DMS53 treated with DMSO at 0.1 percent for 48 hours (cell line): ENCODE data around the gene ATG7.

ENCODE experiments used
- DNase-seq: peaks from one replicate; lab custom pipeline; 2025; ENCODE audit not compliant: unreplicated experiment; lab: John Stamatoyannopoulos, UW

The ATG7 gene

DNA sequence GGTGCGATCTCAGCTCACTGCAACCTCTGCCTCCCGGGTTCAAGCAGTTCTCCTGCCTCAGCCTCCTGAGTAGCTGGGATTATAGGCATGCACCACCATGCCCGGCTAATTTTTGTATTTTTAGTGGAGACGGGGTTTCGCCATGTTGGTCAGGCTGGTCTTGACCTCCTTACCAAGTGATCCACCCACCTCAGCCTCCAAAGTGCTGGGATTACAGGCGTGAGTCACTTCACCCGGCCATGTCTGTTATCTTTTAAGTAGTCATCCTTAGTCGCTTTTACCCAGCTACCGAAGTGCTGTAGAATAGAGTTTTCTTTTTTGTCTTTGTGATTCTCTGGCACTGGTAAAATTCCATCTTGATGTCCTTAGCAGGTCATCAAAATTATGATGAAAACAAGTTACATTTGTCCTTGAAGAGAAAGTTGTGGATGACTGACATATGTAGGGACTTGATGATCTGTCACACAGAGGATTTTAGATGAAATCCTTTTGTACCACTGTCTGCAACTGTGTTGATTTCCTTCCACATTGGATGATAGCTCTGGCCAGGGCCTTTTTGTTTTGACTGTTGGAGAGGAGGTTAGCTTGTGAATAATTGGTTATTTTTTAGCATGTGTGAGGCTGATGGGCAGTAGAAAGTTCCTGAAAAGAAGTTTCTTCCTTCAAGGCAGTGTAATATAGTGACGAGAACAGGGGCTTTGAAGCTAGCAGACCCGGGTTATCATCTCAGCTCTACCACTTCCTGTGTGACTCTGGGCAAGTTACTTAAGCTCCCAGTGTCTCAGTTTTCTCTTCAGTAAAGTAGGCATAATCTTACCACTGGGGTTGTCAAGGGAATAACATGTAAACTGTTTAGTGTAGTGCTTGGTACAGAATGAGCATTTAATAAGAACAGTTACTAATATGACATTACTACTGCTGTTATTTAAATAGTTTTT is 18.8 kb downstream of the ATG7 start:
- DNase-seq, result no peak

- peak; percentile 61 for DNase-seq
These were observed 19.6 kb downstream of the ATG7 start for GRCh38 chr3:11291808-11292207.

GRCh38 chr3:11297126-11297525 is 24.9 kb downstream of the ATG7 start:
- no peak for DNase-seq

GRCh38 chr3:11300970-11301369 is 28.8 kb downstream of the ATG7 start:
- DNase-seq, result no peak

- DNase-seq, result no peak
These were observed 30.2 kb downstream of the ATG7 start for GRCh38 chr3:11302444-11302843.

DNA sequence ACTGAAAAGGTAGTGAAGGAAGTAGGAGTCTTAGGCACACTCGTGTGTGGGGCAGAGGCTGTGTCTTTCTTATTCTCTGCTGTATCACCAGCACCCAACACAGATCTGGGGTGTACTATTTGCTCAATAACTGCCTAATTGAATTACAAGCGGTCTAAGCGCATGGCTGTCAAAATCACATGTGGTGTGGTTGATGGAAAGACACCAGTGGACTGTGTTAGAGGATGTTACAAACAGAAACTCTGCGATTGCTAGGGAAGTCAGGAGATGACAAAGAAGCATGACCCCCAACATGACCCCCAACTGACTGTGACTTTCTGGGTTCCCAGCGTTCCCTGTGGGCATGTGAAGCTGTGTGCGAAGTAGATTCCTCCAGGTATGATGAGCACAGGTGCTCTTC is 32.0 kb downstream of the ATG7 start:
- DNase-seq, result no peak

GRCh38 chr3:11305509-11305908 is 33.3 kb downstream of the ATG7 start:
- DNase-seq, result no peak

- DNase-seq, result no peak
These were observed 34.8 kb downstream of the ATG7 start for GRCh38 chr3:11306817-11307589.

DNA sequence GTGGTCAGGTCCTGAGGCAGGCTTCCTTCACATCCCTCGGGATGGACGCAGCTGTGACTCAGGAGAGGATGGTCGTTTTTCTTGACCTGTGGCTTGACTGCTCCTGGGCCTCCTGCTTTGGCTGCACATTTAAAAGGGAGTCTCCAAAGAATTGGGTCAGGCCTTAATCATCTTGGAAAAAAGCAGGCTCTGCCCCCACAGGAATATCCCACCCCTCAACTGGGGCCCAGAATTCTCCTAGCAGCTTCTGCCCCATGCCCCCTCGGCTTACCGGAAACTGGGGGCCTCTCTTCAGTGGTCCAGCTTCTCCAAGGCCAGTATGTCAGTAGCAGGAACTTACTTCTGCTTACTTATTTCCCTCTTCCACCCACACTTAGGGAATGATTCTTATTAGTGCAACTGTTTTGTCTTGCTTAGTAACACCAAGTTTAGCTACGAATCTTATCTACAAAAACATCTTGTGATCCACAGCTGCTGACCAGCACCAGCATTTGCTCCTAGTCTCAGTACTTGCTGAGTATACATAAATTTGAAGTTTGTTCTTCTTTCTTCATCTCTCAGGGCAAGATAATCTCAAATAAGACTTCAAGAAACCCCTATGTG is 35.7 kb downstream of the ATG7 start:
- no peak for DNase-seq

DNA sequence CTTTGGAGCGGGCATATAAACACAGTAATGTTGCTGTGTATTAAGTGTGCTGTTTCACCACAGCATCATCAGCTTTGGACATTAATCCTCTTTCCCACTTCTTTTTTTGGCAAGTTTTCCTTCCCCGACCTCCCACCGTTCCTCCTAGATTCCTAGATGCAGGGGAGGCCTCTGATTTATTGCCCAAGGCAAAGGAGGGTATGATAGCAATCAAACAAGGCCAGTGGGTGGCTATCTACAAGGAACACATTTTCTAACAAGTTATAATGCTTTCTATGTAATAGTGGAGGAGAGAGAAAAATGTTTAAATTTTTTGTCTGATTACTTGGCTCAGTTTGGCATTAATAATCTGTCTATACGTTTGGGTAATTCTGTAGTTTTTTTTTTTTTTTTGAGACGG is 38.1 kb downstream of the ATG7 start:
- DNase-seq, result no peak

DNA sequence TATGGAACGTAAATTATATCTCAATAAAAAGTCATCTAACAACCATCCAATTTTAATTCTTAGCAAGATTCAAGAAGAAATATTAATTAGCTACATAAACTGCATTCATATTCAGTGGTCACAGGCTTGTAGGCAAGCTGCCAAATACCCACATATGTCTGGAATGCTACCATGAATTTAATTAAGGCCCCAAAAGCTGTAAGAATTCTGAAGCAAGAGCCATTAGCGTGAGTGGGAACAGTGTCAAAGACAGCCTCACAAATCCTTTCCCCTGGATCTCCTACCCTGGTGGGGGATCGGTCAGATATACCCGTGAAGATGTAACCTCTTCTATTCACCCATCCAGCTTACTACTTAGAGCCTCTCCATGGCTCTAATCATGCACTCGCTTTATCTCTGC is 40.0 kb downstream of the ATG7 start:
- no peak for DNase-seq

DNA sequence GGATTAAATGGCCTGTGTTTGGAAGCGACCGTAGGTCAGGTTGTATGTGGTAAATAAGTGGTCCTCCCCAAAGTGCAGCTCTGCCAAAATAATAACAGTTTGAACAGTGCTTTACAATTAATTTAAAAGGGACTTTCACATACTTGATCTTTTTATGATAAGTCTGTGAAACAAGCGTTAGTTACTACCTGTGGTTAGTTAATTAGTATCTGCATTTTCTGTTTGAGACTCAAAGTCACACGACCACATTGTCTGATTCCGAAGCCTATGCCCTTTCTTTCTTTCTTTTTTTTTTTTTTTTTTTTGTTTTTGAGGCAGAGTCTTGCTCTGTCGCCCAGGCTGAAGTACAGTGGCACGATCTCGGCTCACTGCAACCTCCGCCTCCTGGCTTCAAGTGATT is 45.1 kb downstream of the ATG7 start:
- DNase-seq, result no peak

- DNase-seq, result no peak
These were observed 50.7 kb downstream of the ATG7 start for GRCh38 chr3:11322931-11323330.

DNA sequence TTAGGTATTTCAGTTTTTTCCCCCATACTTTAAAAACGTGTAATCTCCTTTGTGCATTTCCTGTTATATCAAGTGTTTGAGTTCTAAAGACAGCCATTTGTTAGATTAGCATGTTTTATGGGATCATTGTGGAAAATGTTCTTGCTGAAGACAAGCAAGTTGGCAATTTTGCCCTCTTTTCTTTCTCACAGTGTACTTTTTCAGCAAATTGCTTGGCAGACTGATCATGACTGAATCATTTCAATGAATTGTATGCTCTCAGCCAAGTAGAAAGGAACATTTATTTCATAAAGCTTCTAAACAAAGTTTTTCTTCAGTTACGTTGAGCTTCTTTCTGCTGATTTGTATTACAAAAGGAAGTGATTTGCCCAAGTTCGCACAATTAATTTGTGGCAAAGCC is 51.6 kb downstream of the ATG7 start:
- no peak for DNase-seq

DNA sequence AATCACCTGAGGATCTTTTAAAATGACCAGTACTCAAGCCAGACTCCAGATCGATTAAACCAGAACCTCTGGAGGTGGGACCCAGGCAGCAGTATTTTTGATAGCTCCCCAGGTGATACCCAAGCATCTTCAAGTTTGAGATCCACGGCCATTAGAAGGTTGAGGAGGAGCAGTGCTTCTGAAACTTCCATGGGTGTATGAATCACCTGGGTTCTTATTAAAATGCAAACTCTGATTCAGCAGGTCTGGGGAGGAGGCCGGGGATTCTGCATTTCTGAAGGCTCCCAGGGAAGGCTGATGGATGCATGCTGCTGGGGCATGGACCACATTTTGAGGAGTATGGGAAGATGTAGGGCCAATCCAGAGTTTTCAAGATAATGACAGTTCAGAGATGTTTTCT is 55.4 kb downstream of the ATG7 start:
- DNase-seq, result no peak

GRCh38 chr3:11328196-11328945 is 56.2 kb downstream of the ATG7 start:
- no peak for DNase-seq

DNA sequence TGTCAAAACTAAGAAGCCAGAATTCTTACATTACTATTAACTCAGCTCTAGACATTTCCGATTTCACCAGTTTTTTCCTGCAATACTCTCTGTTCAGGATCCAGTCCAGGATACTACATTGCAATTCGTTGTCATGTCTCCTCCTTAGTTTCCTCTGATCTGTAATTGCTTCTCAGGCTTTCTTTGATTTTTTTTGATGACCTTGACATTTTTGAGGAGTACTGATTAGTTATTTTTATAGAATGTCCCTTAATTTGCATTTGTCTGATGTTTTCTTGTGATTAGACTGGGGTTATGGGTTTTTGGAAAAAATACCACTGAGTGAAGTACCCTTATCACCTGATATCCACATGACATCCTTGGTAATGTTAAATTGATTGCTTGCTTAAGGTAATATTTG is 57.6 kb downstream of the ATG7 start:
- no peak for DNase-seq

DNA sequence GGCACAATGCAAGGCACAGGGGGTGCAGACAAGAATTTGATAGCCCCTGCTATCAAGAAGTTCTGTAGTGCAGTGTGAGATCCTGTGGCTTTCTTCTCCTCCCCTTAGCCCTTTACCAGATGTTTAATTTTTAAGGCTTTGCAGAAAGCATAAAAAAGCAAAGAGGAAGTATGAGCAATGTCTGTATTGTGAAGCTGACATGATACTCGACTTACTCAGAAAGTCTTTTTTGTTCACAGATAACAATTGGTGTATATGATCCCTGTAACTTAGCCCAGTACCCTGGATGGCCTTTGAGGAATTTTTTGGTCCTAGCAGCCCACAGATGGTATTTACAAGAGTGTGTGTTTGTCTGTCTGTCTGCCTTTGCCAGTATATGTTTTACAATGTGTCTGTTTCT is 58.9 kb downstream of the ATG7 start:
- no peak for DNase-seq

- DNase-seq, result peak; percentile 1
These were observed 62.9 kb downstream of the ATG7 start for GRCh38 chr3:11335056-11335608.

- DNase-seq, result no peak
These were observed 67.3 kb downstream of the ATG7 start for GRCh38 chr3:11339541-11339940.

DNA sequence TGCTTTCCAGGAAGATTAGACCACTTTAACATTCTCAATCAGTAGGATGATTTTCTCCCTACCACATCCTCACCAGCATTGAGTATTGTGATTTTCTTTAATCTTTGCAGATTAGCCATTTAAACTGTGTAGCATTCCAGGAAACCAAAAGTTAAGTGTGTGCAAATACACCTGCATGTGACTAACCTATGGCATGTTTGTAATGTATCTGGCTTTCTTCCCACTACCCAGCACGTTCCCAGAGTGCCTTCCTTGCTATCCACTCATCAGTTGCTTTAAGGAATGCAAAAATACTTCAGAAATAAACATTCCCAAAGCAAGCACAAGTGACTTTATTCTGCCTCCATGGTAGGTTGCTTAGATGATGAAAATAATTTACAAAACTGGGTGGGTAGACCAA is 74.2 kb downstream of the ATG7 start:
- no peak for DNase-seq
